OCI-M2 (cell line): ENCODE measurements around the gene WDR19.
"Not testable (repeated sequence)": the region's sequence is repeated elsewhere in the genome, so short reads cannot be mapped to it uniquely, and the experiment has no call there.

Experiments used
- DNase-seq: peaks from one replicate; lab custom pipeline; 2025; ENCODE audit not compliant: unreplicated experiment; lab: John Stamatoyannopoulos, UW

WDR19 gene

DNA sequence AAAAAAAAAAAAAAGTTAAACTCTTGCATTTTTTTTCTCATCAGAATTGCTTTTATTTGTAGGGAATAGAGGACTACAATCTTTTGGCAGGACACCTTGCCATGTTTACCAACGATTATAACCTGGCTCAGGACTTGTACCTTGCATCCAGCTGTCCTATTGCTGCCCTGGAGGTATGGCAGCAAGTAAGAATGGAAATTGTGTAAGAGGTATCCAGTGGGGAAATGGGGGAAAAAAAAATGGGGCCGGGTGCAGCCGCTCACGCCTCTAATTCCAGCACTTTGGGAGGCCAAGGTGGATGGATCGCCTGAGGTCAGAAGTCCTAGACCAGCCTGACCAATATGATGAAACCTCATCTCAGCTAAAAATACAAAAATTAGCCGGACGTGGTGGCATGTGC lies 49.8 kb downstream of the WDR19 start:
- no peak for DNase-seq

DNA sequence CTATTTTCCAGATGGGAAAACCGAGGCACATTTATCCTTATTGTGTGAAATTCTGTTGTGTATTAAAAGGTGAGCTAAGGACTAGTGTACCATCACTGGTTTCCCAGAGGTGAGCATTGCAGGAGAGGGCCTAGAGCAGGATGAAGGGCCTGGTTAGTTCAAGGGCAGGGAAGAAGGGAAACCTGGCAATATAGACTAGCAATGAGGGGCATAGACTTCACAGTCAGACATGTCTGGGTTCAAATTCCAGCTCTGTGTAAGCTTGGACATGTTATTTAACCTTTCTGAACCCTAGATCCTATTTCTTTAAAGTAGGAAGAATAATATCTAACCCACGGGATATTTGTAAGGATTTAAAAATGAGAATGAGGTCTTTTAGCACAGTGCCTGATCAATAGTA lies 50.8 kb downstream of the WDR19 start:
- no peak for DNase-seq

DNA sequence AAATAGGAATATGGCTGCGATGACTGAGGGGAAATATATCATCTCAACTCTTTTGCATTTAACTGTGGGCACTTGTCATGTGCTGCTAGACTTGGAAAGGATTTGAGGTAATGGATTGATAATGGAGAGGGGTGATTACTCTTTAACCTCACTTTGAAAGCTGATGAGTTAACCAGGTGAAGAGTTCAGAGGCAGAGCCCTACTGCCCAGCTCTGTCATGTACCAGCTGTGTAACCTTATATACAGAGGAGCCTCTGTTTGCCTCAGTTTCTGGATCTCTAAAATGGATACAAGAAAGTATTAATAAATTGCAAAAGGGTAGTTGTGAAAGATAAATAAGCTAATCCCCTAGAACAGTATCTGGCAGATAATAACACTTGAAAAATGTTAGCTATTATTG lies 51.5 kb downstream of the WDR19 start:
- no peak for DNase-seq

DNA sequence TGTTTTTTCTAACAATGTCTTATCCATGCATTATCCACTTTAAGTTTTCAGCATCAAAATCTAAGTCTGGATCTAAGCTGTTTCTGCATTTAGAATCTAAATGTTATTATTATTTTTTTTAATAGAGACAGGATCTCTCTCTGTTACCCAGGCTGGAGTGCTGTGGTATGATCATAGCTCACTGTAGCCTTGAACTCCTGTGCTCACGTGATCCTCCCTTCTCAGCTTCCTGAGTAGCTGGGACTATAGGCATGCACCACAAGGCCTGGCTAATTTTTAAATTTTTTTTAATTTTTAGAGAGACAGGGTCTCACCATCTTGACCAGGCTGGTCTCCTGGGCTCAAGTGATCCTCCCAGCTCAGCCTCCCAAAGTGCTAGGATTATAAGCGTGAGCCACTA lies 52.7 kb downstream of the WDR19 start:
- no peak for DNase-seq

GRCh38 chr4:39235696-39236095 lies 53.4 kb downstream of the WDR19 start:
- no peak for DNase-seq

GRCh38 chr4:39237179-39237578 lies 54.9 kb downstream of the WDR19 start:
- no peak for DNase-seq

GRCh38 chr4:39243462-39243861 lies 61.1 kb downstream of the WDR19 start:
- no peak for DNase-seq

GRCh38 chr4:39255266-39255665 lies 72.9 kb downstream of the WDR19 start:
- no peak for DNase-seq

DNA sequence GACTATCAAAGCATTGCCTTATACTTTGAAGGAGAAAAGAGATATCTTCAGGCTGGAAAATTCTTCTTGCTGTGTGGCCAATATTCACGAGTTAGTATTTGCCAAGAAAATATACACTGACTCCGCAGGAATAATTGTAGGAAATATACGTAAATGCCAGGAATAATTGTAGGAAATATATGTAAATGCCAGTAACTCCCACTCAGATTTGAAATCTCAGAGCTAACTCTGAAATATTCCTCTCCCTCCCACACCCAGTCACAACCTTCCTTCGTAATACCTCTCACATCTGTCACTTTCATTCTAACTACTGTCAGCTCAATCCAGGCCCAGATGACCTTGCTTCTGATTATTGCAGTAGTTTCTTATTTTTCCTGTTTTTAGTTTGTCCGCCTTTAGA lies 73.5 kb downstream of the WDR19 start:
- DNase-seq, result no peak

DNA sequence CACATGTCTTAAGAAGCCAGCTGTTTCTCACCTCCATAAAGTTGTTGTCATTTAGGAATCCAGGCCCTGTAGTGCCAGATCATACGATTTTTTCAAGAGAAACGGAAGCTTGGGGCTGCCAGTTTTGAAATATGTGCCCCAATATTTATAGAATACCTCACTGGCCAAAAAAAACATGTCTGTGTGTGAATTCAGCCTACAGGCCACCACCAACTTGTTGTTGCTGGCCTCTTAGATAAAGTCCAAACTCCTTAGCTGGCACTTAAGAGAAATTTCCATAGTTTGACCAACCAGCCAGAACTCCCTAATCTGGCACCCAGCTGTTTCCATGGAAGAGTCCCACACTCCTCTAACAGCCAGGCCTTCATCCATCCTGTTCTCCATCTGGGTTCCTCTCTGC lies 74.1 kb downstream of the WDR19 start:
- no peak for DNase-seq

DNA sequence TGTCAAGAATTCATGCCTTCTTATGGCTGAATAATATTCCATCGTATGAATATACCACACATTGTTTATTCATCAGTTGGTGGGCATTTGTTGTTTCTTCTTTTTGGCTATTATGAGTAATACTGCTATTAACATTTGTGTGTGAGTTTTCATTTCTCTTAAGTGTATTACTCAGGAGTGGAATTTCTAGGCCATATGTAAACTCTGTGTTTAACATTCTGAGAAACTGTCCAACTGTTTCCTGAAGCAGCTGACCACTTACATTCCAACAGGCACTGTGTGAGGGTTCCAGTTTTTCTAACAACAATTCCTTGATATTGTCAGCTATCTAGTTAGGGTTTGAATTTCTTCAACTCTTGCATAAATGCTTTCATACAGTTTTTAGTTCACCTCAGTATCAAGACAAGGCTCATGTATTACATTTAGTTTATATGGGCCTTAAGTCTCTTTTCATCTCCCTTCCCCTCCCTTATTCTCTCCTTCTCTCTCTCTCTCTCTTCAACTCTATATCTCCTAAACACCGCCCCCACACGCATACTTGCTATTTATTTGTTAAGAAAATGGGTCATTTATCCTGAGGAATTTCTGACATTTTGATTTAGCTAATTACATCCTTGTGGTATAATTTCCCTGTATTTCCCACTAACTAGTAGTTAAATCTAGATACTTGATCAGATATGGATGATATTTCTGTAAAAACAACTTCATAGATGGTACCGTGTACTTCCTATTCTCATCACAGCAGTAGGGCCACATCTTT lies 77.4 kb downstream of the WDR19 start:
- DNase-seq, result no peak

GRCh38 chr4:39263895-39264294 lies 81.6 kb downstream of the WDR19 start:
- no peak for DNase-seq

DNA sequence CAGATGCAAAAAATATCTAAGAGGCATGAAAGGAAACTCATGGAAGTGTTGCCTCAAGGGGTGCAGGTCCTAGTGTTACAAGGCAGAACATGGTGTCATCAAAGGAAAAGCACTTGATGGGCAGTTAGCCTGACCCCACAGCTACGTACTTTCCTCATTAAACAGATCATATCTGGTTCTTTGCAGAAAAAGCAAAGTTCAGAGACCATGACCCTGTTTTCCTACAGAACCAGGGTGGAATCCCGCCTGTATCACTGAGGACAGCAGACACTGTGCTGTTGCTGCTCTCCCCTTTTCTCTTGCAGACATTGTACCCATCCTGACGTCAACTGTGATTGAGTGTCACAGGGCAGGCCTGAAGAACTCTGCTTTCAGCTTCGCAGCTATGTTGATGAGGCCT lies 92.2 kb downstream of the WDR19 start:
- DNase-seq, result no peak

GRCh38 chr4:39277661-39278060 lies 95.3 kb downstream of the WDR19 start:
- not testable (repeated sequence) for DNase-seq

DNA sequence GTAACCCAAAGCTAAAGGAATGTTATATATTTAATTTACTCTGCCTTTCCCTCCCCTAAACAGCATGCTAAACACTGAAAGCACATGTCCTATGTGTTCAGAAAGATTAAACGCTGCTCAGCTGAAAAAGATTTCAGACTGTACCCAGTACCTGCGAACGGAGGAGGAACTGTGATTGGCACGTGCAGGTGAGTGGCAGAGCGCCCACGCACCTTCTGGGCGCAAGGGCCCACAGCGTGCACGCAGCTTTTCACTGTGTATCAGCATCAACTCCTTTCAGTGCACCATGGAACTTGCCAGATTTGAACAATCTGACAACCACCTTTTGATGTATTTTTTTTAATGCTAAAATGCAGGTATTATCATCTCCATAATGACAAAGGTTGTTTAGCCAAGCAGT lies 96.1 kb downstream of the WDR19 start:
- DNase-seq, result no peak

DNA sequence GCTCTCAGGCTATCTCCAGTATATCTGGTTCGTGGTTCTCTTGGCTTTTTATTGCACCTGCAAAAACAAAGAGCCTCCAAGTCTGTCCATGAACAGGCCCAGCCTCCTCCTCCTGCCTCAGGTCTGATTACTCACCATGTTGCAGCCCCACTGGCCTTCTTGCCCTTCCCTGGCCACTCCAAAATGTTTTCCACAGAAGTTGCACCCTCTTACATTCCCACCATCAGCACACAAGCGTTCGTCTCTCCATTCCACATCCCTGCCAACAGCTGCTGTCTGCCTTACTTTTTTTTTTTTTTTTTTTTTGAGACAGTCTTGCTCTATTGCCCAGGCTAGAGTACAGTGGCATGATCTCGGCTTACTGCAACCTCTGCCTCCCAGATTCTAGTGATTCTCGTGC lies 97.1 kb downstream of the WDR19 start:
- no peak for DNase-seq

DNA sequence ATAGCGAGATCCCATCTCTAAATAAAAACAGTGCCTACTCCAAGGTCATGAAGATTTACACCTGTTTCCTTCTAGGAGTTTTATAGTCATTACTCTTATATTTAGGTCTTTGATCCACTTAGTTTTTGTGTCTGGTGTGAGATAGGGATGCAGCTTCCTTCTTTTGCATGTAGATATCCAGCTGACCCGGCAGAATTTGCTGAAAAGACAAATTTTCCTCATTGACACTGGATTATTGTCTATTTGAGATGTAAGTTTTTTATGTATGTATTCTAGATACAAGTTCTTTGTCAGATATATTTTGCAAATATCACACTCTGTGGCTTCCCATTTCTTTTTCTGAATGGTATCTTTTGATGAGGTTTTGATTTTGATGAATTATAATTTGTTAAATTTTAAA lies 98.4 kb downstream of the WDR19 start:
- no peak for DNase-seq

GRCh38 chr4:39285111-39285795 lies 102.9 kb downstream of the WDR19 start:
- no peak for DNase-seq

DNA sequence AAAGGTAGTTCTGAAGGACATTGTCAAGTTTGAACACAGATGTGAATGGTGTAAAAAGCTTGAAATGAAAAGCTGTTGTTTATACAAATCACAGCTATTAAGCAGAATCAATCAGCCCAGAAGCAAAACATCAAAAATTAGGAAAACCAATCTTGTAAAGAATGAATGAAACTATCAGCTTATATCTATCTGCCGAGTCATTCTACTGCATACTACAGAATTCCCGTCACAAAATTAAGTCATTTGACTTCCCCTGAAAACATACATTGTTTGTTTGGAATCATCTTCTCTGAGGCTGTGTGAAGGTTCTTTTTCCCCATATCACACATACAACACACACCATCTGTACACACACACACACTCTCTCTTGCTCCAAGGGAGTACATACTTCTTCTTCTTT lies 103.5 kb downstream of the WDR19 start:
- DNase-seq, result no peak

GRCh38 chr4:39286263-39286662 lies 103.9 kb downstream of the WDR19 start:
- DNase-seq, result no peak

DNA sequence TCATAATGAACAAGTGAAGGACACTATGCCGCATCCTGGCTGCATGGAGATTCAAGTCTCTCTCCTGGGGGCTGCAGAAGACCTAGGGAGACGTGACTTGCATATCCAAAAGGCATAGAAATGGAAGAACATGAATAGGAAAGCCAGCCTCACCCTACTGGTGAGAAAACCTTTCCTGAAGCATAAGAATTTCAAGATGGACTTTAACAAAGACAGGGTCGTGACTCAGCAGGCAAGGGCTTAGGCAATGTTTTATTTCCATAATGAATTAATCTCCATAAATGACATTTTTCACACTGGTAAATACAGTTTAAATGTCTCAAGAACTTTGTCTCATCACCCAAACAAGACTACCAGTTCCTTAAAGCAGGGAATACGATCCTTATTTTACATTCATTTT lies 104.9 kb downstream of the WDR19 start:
- no peak for DNase-seq

GRCh38 chr4:39291686-39292085 lies 109.4 kb downstream of the WDR19 start:
- DNase-seq, result no peak

DNA sequence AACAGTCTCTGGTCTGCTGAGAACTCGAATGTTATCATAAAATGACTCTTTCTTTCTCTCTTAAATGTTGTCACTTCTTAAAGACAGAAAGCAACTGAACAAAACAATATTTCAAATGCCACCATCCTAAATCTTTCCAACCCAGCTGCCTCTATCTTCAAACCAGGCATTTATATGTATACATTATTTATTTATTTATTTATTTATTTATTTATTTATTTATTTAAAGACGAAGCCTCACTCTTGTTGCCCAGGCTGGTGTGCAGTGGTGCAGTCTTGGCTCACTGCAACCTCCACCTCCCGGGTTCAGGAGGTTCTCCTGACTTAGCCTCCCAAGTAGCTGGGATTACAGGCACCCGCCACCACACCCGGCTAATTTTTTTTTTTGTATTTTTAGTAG lies 110.1 kb downstream of the WDR19 start:
- DNase-seq, result not testable (repeated sequence)
